Stimulated activated naive CD4-positive, alpha-beta T cell treated with Interleukin-2 at 50 U/mL for 16 hours (primary cell): ENCODE data around the gene CDH20.

Experiments used
- DNase-seq: peaks from one replicate; lab custom pipeline; 2025; lab: John Stamatoyannopoulos, UW

CDH20 gene

DNA sequence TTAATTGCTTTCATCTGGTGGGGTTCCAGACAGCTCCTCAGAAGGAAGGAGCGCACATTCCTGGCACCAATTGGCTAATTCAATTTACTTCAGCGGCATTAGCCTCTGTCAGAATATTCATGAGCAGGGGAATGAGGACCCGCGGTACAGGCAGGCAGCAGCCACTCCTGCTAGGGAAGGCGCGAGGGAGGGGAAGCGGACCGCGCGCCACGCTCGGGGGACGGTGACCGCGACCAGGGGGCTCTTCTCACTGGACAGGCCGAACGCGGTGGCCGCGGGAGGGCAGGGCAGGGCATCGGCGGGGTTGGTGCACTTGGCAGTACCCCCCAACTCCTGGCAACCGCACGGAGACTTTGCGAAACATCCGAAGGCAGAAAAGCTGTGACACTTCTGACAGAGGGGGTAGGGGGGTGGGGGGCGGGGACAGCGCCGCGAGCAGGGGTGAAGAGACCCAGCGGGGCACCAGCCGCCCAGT lies at the start of gene CDH20:
TSS of gene CDH20 (plus strand) at position 160 of the 475 bp plus-strand sequence.
- DNase-seq = no peak

DNA sequence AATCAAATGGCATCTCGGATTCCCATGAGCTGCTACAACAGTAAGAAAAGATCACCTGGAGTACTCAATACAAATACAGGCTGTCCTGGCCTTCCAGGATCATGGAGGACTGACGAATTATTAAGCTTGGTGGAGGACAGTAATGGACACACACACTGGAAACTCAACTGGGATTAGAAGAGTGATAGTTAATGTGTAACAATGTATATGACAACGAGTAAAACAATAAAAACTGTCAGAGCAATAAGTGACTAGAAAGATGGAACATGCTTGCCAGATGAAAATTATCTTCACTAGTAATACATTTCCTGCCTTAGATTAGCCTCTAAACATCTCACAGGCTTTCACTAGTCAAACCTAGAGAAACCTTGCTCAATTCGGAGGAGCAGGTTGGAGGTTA lies 49.2 kb upstream of the CDH20 start:
- DNase-seq = no peak

DNA sequence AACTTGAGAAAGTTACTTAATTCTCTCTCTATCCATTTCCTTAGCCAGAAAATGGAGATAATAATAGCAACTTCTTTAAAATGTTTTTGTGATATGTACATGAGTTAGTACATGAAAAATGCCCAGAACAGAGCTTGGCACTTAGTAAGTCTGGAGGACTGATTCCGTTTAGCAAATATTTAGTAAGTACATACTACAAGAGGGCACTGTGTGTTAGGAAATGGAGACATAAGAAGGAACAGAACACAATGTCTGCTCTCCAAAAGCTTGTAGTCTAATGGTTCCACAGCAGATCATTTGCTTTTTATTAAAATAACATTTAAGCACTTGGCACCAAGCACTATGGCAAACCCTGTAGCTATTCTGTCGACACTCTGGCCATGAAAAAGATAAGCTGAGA lies 47.5 kb upstream of the CDH20 start:
- no peak for DNase-seq

DNA sequence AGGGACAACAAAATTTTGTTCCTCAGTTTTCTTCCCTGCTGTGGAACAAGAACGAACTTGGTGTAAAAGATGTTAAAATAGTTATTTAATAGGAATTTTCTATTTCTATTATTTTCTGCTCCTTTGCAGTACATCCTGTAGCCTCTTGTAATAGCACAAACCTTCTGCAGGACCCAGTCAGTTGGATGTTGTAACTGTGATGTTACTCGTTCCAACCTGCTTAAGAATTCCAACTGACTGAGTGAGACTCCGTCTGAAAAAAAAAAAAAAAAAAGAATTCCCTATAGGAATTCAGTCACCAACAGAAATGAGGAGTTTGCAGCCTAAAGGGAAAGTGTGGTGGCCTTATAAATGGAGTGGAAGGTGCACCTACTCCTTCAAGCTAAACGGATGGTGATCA lies 46.4 kb upstream of the CDH20 start:
- DNase-seq = no peak

DNA sequence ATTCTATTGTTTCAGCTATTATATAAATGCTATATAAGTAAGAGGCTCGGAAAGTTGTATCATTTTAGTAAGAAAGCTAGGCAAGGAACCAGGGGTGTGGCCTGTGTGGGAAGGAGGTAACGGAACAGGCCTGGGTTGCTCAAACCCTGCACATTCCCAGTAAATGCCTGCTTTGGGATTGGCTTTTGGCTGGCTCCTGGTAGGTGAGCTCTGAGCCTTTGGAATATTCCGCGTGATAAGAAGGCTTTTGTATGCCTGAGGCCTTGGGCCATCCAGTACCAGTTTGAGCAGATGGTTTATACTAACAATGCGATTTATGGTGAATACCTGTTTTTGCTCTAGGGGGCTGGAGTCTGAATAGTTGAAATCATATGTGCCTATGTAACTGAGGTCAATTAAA lies 42.6 kb upstream of the CDH20 start:
- DNase-seq = no peak

DNA sequence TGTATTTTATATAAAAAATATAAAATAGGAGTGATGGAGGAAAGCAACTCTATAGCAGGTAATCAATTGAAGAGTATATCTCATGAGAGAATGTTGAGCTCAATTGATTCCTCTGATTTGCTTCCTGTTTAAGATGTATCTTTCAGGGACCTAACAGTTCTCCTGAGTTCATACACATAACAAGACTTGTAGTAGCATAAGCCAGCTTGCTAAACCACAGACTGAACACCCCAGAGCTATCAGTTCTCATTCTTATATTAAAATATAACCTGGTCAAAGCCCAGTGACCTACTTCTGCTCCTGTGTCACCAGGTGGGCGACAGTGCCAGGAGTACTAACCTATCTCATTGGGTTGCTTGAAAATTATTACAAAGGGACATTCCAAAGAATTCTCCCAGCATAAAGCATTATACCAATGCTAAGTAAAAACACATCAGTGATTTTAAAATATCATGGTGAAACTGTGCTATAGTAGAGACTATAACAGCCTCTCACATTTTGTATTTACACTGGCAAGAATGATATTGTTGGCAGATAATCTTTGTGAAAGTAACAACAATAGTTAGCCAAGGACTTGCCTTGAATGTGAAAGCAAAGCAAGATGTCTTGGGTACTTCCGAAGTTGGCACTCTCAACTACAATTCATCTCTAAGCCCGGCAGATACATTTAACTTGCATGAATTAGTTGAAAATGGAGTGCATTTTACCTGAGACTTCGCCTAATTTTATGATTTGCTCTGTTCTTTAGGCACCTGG lies 40.8 kb upstream of the CDH20 start:
- DNase-seq = no peak

DNA sequence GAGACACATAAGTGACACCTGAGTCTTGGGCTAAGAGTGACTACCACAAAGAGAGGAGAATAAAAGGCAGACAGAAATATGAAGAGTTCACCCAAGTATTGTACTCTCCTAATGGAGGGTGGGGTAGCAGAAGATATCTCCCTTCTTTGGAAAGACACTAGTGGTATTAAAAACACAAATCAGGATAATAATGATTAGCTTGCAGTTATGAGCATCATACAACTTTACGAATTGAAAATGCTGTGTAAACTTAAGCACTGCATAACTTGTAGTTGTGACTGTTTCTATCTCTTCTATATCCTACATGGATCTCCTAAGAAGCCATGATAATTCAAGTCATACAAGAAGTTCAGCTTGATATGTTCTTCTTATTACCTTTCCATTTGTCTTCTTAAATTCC lies 38.1 kb upstream of the CDH20 start:
- DNase-seq = no peak

DNA sequence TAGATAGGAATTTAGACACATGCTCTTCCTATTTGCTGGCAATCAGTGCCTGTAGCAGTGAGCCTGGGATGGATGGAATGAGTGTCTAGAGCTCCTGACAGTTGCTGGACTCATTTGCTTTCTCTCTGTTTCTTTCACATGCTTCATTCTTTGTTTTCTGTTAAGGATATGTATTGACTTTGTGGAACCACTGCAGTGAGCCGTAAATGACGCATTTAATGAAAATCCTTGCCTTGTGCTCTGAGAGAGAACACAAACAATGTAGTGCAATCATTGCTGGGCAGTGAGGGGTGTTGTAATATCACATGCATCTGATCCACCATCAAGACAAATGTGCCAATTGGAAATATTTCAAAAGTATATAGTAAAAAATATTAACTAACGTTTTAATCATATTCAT lies 25.2 kb upstream of the CDH20 start:
- DNase-seq = no peak

DNA sequence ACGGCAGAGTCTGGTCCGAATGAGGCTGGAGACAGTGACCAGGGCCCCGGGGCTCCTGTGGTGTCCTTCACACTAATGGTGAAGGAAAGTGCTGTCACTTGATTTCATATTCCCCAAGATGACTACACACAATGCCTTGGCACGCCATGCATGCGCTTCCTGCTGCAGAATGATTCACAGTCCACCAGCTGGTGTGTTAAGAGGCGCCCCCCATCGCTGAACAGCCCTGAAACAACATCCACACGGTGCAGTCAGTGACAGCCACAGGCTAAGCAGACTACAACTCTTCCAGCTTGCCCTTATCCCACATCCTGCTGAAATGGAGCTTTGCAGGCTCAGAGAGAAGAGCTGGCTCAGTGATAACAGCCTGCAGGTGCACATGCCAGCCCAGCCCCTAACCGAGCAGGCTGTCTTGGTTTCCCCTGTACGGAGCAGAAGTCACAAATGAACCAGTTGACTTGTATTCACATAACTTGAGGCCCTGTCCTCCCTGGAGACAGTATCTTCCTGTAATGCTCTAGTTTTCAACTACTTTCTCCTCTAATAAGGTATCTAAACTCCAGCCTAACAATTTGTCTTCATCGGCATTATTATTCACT lies 24.3 kb upstream of the CDH20 start:
- DNase-seq = no peak

DNA sequence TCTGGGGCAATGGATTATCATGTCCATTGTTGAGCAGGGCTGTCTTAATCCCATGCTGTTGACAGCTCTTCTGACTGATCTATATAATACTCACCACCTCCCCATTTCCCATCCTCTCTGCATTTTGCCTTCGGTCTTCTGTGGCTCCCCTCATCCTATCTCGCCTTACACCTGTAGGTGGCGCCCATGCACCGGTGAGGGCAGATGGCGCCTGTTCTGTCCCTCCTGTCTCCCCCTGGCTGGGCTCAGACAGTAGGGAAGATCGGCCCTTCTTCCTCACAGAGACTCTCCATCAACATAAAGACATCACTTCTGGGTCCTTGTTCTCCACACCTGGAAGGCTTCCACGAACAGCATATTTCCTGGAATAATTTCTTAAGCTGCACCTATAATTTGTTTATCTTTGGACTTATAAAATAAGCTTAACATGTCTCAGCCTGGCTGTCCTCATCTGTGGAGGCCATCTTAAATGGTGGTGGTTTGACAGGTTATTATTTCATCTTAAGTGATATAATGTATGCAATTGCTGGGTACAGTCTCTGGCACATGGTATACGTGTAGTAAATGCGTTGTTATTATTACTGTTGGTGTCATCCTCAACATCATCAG lies 10.9 kb upstream of the CDH20 start:
- DNase-seq = no peak

DNA sequence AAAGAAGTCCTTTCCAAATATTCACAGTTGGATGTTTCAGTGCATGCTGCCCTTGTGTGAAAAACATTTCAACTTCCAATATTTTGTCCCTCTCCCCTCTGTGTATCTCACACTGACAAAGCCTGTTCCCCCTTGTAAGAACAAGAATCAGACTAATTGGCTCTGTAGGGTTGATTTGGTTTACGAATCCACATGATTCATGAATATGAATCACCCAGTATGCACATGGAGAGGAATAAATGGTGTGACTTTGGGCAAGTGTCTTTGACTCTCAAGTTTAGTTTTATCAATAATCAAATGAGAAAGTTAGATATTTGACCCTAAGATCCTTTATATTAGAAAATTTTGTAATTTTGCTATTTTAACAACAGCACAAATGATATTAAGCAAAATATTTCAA lies 9.3 kb upstream of the CDH20 start:
- DNase-seq = no peak

DNA sequence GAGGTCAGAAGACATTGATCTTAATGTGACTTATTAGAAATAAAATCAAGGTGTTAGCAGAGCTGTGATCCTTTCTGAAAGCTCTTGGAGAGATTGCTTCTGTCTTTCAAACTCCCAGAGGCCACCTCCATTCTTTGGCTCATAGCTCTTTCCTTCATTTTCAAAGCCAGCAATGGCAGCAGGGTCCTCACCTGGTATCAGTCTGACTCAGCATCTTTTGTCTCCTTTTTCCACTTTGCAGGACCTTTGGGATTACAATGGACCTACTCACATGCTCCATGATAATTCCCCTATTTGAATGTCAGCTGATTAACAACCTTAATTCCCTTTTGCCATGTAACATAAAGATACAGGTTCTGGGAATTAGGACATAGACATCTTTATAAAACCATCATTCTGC lies 6.8 kb upstream of the CDH20 start:
- DNase-seq = no peak

DNA sequence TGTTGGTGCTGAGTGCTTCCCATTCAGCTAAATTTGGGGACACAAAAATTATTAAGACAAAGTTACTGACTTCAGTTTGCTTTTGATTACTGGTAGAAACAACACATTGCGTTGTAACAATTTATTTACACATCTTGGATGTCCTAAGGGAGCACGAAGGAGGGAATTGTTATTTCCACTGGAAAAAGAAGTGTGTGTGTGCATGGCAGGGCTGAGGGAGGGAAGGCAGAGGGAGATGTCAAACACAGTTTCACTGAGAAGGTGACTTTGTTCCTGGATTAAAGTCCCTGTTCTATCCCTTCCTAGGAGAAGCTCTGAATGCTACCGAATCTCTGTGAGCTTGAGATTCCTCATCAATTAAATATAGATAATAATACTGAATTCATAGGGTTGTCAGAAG lies 3.8 kb upstream of the CDH20 start:
- DNase-seq = no peak

DNA sequence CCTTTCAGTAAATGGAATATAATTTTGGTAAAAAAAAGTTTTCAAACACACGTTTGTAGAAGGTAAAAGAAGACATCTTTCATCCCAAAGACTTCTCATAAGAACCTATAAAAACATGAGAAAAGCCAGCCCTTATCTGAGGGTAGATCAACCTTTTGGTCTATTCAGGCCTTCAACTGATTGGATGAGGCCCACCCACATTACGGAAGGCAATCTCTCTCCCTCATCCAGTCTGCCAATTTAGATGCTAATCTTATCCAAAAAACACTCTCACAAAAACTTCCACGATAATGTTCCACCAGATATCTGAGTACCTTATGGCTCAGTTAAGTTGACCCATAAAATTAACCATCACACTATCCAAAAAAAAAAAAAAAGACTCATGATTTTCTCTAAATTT lies 2.2 kb upstream of the CDH20 start:
- no peak for DNase-seq

DNA sequence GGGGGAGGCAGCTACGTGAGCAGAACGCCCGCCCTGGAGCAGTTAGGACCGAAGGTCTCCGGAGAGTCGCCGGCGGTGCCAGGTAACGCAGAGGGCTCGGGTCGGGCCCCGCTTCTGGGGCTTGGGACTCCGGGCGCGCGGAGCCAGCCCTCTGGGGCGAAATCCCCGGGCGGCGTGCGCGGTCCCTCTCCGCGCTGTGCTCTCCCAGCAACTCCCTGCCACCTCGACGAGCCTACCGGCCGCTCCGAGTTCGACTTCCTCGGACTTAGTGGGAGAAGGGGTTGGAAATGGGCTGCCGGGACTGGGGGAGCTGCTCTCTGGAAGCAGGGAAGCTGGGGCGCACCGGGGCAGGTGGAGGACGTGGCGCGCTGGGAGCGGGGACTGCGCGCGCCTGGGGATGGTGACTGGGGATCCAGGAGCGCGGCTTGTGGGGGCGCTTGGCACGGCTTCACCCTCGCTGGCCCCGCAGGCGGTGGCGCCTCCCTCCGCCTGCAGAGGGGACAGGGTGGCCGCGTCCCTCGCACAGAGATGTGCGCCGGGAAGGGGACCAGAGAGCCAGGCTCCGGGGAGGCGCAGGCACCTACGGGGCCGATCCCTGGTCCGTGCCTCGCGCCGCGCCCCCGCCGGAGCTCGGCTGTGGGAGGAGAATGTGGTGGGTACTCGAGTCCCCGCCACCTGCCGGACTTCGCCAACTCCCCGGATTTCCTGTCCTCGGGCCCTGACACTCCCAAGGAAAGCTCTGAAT lies 688 bp downstream of the CDH20 start:
- no peak for DNase-seq

DNA sequence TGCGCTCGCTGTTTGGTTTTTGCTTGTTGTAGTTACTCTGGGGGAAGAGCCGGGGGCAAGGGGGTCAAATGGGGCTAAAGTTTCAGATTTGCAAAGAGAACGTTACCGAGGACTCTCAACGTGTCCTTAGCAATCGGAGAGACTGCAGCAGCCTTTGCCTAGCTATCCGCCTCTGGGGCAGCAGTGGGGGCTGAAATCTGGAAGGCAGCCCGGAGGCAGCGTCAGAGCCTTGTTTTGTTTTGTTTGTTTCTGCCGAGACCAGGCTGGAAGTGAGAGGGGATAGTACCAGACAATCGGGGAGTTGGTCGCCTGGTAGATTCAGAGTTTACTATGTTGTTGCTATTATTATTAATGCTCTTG lies 1.2 kb downstream of the CDH20 start:
- no peak for DNase-seq

DNA sequence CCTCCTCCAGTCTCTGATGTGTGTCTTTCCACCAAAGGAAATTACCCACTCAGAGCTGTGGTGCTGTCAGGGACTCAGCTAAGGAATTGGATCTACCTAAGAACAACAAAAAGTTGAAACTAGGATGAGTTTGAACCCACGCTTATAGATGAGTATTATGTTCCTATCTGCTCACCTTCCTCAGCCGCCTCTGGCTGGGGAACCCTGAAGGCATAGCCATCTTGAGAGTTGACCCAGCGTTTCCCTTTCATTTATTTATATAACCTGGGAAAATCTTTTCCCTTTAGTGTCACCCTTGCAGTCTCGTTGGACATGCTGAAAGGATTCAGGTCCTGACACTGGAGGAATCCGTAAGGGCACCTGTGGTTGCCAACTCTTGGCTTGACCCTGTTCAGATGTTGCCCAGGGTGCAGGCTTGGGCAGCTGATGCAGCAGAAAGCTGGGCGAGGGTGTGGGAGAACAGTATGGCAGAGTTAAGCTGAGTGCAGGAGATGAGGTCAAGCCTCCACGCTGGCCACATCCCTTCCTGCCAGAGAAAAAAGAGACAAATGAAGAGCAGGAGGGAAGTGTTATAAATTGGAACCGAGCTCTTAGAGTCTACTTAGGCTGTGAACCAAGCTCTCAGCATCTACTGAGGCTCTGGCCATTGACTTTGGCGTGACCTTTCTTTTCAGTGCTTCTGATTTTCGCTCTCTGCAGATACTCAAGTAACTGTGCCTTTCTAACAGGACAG lies 1.9 kb downstream of the CDH20 start:
- no peak for DNase-seq

DNA sequence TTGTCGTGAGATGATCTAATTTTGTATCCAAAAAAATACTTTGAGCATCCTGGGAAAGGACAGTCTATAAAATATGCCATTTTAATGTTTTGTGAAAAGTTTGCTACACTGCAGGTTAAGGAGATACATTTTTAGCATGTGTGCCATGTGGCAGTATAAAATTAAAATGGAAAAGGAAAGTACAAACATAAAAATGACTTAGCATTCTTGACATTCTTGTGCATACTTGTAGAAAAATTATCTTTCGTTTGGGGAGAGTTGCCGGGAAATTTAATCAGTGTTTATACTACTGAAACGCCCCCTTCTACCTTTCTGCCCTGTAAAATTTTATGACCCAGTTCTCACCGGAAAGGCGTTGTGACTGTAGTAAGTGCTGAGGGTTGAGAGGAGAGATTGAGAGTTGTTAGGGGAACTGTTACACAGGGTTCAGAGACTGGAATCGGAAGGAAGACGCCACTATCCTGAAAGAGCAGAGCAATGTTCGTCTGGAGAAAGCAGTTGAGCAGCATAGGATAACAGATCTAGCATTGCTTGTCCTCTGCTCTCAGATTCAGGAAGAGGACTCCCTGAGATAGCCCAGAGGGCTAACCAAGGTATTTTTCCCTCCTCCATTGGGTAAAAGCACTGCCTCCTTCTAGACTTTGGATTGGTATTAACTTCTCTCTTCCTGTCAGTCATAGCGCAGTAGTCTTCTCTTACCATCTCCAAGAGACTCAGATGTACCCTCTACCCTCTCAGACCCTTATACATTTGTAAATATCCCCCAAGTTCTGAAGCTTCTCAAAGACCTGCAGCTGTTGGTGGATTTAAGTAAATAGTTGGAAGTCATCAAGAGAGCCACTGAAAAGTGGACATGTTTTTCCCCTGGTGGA lies 2.7 kb downstream of the CDH20 start:
- no peak for DNase-seq

DNA sequence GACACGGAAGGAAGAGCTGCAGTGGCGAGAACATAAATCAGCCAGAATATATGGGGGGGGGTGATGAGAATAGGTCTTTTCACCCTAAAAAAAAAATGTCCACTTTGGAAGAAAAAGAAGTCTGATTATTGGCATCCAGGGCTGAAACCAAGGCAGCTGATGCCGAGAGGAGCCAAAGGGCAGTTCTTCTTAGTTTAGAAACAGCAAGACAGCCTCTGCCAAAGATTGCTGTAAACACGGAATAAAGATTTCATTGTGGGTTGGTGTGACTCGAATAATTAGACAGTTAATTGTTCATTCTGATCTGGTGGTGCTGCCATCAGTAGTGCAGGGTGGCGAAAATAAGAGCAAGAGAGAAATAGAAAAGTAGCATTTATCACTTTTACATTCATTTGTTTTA lies 3.5 kb downstream of the CDH20 start:
- no peak for DNase-seq

DNA sequence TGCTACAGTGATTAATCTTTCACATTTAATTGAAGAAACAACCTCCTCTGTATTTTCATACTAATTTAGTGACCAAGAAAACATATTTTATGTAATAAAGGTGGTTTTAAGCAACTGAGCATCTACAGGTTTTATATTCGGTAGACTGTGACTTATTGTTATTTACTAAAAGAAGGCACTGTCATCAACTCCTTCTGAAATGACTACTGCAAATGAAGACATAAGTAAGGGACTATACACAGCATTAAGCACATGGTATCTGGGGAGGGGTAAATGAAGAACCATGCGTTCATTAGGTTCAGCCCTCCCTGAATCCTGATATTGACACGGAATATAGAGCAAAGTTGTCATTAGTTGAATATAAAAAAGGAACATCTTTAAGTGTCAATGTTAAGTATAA lies 4.3 kb downstream of the CDH20 start:
- DNase-seq = no peak

DNA sequence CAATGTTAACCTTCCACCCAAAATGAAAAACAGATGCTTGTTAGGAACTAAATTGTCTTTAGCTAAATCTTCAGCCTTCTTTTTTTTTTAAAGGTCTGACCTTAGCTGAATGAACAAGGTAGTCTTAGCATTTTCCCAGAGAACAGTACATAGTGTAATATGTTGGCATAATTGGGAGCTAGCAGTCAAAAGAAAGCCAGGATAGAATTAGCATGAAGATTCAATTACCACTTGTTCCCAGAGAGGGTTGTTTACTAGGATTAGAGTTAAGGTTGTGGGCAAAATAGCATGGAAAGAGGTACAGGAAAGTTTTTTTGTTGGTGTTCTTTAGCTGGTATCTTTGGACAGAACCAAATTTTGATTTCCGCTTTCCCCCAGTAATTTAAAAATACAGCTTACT lies 6.9 kb downstream of the CDH20 start:
- DNase-seq = no peak
